ENCODE data around the gene SLC25A33.
"Not testable (repeated sequence)": the region's sequence is repeated elsewhere in the genome, so short reads cannot be mapped to it uniquely, and the experiment has no call there.

SLC25A33 gene

GRCh38 chr1:9570886-9571529 lies 31.7 kb downstream of the SLC25A33 start:
- H3K36me3 ChIP-seq (ENCODE audit: insufficient read depth, low read depth, low read length): peaks cover 33% of the 10 kb centered on the region
- H3K9ac ChIP-seq (ENCODE audit: low read depth, low read length); H3K27me3 ChIP-seq (ENCODE audit: insufficient read depth, low read length); H3K4me3 ChIP-seq (ENCODE audit: low read length); H3K27ac ChIP-seq (ENCODE audit: low read length); H3K4me1 ChIP-seq (ENCODE audit: insufficient read depth, low read length); H3K9me3 ChIP-seq (ENCODE audit: insufficient read depth, low read depth, low read length): not testable (repeated sequence)

GRCh38 chr1:9573723-9574122 lies 34.5 kb downstream of the SLC25A33 start:
- H3K4me1 ChIP-seq (ENCODE audit: insufficient read depth, low read length): no peaks in the 10 kb centered on the region
- peaks cover 44% of the 10 kb centered on the region for H3K36me3 ChIP-seq (ENCODE audit: insufficient read depth, low read depth, low read length)
- H3K9me3 ChIP-seq (ENCODE audit: insufficient read depth, low read depth, low read length): no peaks in the 10 kb centered on the region

GRCh38 chr1:9575486-9575885 lies 36.2 kb downstream of the SLC25A33 start:
- no peaks in the 10 kb centered on the region for H3K4me1 ChIP-seq (ENCODE audit: insufficient read depth, low read length)
- H3K27ac ChIP-seq (ENCODE audit: low read length): no peak overlapping the region
- H3K4me3 ChIP-seq (ENCODE audit: low read length): no peak overlapping the region
- H3K36me3 ChIP-seq (ENCODE audit: insufficient read depth, low read depth, low read length): peaks cover 57% of the 10 kb centered on the region
- no peaks in the 10 kb centered on the region for H3K27me3 ChIP-seq (ENCODE audit: insufficient read depth, low read length)
- H3K9ac ChIP-seq (ENCODE audit: low read depth, low read length): no peak overlapping the region
- H3K9me3 ChIP-seq (ENCODE audit: insufficient read depth, low read depth, low read length): no peaks in the 10 kb centered on the region

More at GRCh38 chr1:9573723-9574122, 34.5 kb downstream of the SLC25A33 start:
- no peaks in the 10 kb centered on the region for H3K27me3 ChIP-seq (ENCODE audit: insufficient read depth, low read length)
- no peak overlapping the region for H3K4me3 ChIP-seq (ENCODE audit: low read length)
- H3K9ac ChIP-seq (ENCODE audit: low read depth, low read length): no peak overlapping the region
- H3K27ac ChIP-seq (ENCODE audit: low read length): no peak overlapping the region

- H3K9ac ChIP-seq (ENCODE audit: low read depth, low read length): no peak overlapping the region
- no peaks in the 10 kb centered on the region for H3K27me3 ChIP-seq (ENCODE audit: insufficient read depth, low read length)
- peaks cover 61% of the 10 kb centered on the region for H3K36me3 ChIP-seq (ENCODE audit: insufficient read depth, low read depth, low read length)
- no peaks in the 10 kb centered on the region for H3K4me1 ChIP-seq (ENCODE audit: insufficient read depth, low read length)
- H3K9me3 ChIP-seq (ENCODE audit: insufficient read depth, low read depth, low read length): no peaks in the 10 kb centered on the region
- no peak overlapping the region for H3K27ac ChIP-seq (ENCODE audit: low read length)
- H3K4me3 ChIP-seq (ENCODE audit: low read length): no peak overlapping the region
Measured at GRCh38 chr1:9576903-9577302, 37.6 kb downstream of the SLC25A33 start.

GRCh38 chr1:9577423-9577822 lies 38.2 kb downstream of the SLC25A33 start:
- no peaks in the 10 kb centered on the region for H3K27me3 ChIP-seq (ENCODE audit: insufficient read depth, low read length)
- no peak overlapping the region for H3K9ac ChIP-seq (ENCODE audit: low read depth, low read length)
- H3K36me3 ChIP-seq (ENCODE audit: insufficient read depth, low read depth, low read length): peaks cover 64% of the 10 kb centered on the region
- H3K9me3 ChIP-seq (ENCODE audit: insufficient read depth, low read depth, low read length): no peaks in the 10 kb centered on the region
- no peak overlapping the region for H3K4me3 ChIP-seq (ENCODE audit: low read length)
- no peak overlapping the region for H3K27ac ChIP-seq (ENCODE audit: low read length)
- H3K4me1 ChIP-seq (ENCODE audit: insufficient read depth, low read length): no peaks in the 10 kb centered on the region

GRCh38 chr1:9580942-9581341 lies 41.7 kb downstream of the SLC25A33 start:
- peaks cover 80% of the 10 kb centered on the region for H3K36me3 ChIP-seq (ENCODE audit: insufficient read depth, low read depth, low read length)

GRCh38 chr1:9586147-9586766 lies 47.0 kb downstream of the SLC25A33 start:
- Histone ChIP-seq H3K4me1 (ENCODE audit: insufficient read depth, low read length) (peaks cover 8% of the 10 kb centered on the region; the same call in 1 of the 2 replicates), H3K27ac (ENCODE audit: low read length) (no peak overlapping the region), H3K36me3 (ENCODE audit: insufficient read depth, low read depth, low read length) (peaks cover 33% of the 10 kb centered on the region; the same call in 1 of the 2 replicates), H3K4me3 (ENCODE audit: low read length) (no peak overlapping the region), H3K9ac (ENCODE audit: low read depth, low read length) (no peak overlapping the region), H3K9me3 (ENCODE audit: insufficient read depth, low read depth, low read length) (no peaks in the 10 kb centered on the region), H3K27me3 (ENCODE audit: insufficient read depth, low read length) (no peaks in the 10 kb centered on the region)

More at GRCh38 chr1:9580942-9581341, 41.7 kb downstream of the SLC25A33 start:
- H3K27me3 ChIP-seq (ENCODE audit: insufficient read depth, low read length): no peaks in the 10 kb centered on the region
- no peak overlapping the region for H3K4me3 ChIP-seq (ENCODE audit: low read length)
- no peaks in the 10 kb centered on the region for H3K4me1 ChIP-seq (ENCODE audit: insufficient read depth, low read length)
- no peak overlapping the region for H3K27ac ChIP-seq (ENCODE audit: low read length)
- H3K9ac ChIP-seq (ENCODE audit: low read depth, low read length): no peak overlapping the region
- H3K9me3 ChIP-seq (ENCODE audit: insufficient read depth, low read depth, low read length): no peaks in the 10 kb centered on the region

- no peaks in the 10 kb centered on the region for H3K27me3 ChIP-seq (ENCODE audit: insufficient read depth, low read length)
- peak within 1 kb of the TSS; percentile 77 for H3K4me3 ChIP-seq (ENCODE audit: low read length)
- H3K27ac ChIP-seq (ENCODE audit: low read length): no peak within 1 kb of the TSS
- H3K9ac ChIP-seq (ENCODE audit: low read depth, low read length): peak within 1 kb of the TSS; percentile 75; the same call in 1 of the 2 replicates
- H3K4me1 ChIP-seq (ENCODE audit: insufficient read depth, low read length): peaks cover 21% of the 10 kb centered on the region
- peaks cover 10% of the 10 kb centered on the region; the same call in 1 of the 2 replicates for H3K36me3 ChIP-seq (ENCODE audit: insufficient read depth, low read depth, low read length)
- no peaks in the 10 kb centered on the region for H3K9me3 ChIP-seq (ENCODE audit: insufficient read depth, low read depth, low read length)
Measured at GRCh38 chr1:9588551-9589143, 49.4 kb downstream of the SLC25A33 start, which contains the start of gene TMEM201. Gene TMEM201 (plus strand): TSS chr1:9588911. CDS start chr1:9588931, 20 bp downstream.

- no peak overlapping the region for H3K27ac ChIP-seq (ENCODE audit: low read length)
- H3K27me3 ChIP-seq (ENCODE audit: insufficient read depth, low read length): no peaks in the 10 kb centered on the region
- peak overlapping the region; percentile 75; the same call in 1 of the 2 replicates for H3K9ac ChIP-seq (ENCODE audit: low read depth, low read length)
- H3K4me3 ChIP-seq (ENCODE audit: low read length): peak overlapping the region; percentile 77
- peaks cover 6% of the 10 kb centered on the region; the same call in 1 of the 2 replicates for H3K36me3 ChIP-seq (ENCODE audit: insufficient read depth, low read depth, low read length)
- H3K4me1 ChIP-seq (ENCODE audit: insufficient read depth, low read length): peaks cover 23% of the 10 kb centered on the region
- no peaks in the 10 kb centered on the region for H3K9me3 ChIP-seq (ENCODE audit: insufficient read depth, low read depth, low read length)
Measured at GRCh38 chr1:9589144-9589718, 50.0 kb downstream of the SLC25A33 start.

GRCh38 chr1:9589719-9590157 lies 50.5 kb downstream of the SLC25A33 start:
- Histone ChIP-seq H3K9me3 (ENCODE audit: insufficient read depth, low read depth, low read length) (no peaks in the 10 kb centered on the region), H3K4me1 (ENCODE audit: insufficient read depth, low read length) (peaks cover 23% of the 10 kb centered on the region), H3K9ac (ENCODE audit: low read depth, low read length) (peak overlapping the region; percentile 75; the same call in 1 of the 2 replicates), H3K27me3 (ENCODE audit: insufficient read depth, low read length) (no peaks in the 10 kb centered on the region), H3K36me3 (ENCODE audit: insufficient read depth, low read depth, low read length) (peaks cover 2% of the 10 kb centered on the region; the same call in 1 of the 2 replicates), H3K4me3 (ENCODE audit: low read length) (peak overlapping the region; percentile 77), H3K27ac (ENCODE audit: low read length) (no peak overlapping the region)

GRCh38 chr1:9590201-9590600 lies 50.9 kb downstream of the SLC25A33 start:
- Histone ChIP-seq H3K36me3 (ENCODE audit: insufficient read depth, low read depth, low read length) (no peaks in the 10 kb centered on the region), H3K27me3 (ENCODE audit: insufficient read depth, low read length) (no peaks in the 10 kb centered on the region), H3K4me3 (ENCODE audit: low read length) (peak overlapping the region; percentile 77; the same call in 1 of the 2 replicates), H3K9ac (ENCODE audit: low read depth, low read length) (peak overlapping the region; percentile 75; the same call in 1 of the 2 replicates), H3K9me3 (ENCODE audit: insufficient read depth, low read depth, low read length) (no peaks in the 10 kb centered on the region), H3K4me1 (ENCODE audit: insufficient read depth, low read length) (peaks cover 23% of the 10 kb centered on the region), H3K27ac (ENCODE audit: low read length) (no peak overlapping the region)
